ENCODE results near the gene PMM2. TPM values are rescaled to one million over a fixed set of nuclear protein-coding genes. Genes with fewer than 3 reads are reported as not detected.

PMM2 gene
- total RNA-seq, 1 experiment from 2014 or later: 35.2 TPM

GRCh38 chr16:8866884-8867215, 69.2 kb downstream of the PMM2 start:
- no TSS peak for BruUV-seq (replicated peaks)
- intact Hi-C loops (cut with micrococcal nuclease): loop anchor here (5.0 kb wide), 1 partner anchor 70 kb away; the partner anchor contains the start of genes PMM2 and TMEM186
- Histone ChIP-seq H3K4me2 (ENCODE audit: low read length) (peak overlapping the region; percentile 100), H3K27ac (ENCODE audit: low read length) (no peak overlapping the region), H3K36me3 (ENCODE audit: low read depth, low read length) (no peaks in the 10 kb centered on the region), H3K9ac (ENCODE audit: low read length) (peak overlapping the region; percentile 79; the same call in 1 of the 2 replicates), H3K79me2 (ENCODE audit: low read length) (peaks cover 64% of the 10 kb centered on the region), H4K20me1 (ENCODE audit: low read length) (peaks cover 33% of the 10 kb centered on the region), H3K4me1 (ENCODE audit: insufficient read depth, low read length) (peaks cover 23% of the 10 kb centered on the region), H2AFZ (ENCODE audit: low read length) (no peak overlapping the region), H3K27me3 (ENCODE audit: low read length) (no peaks in the 10 kb centered on the region), H3K4me3 (ENCODE audit: low read length) (peak overlapping the region; percentile 92), H3K9me2 (replicated peaks; ENCODE audit: low read length) (no peaks in the 10 kb centered on the region), H3K9me3 (ENCODE audit: low read length) (no peaks in the 10 kb centered on the region), H3F3A (ENCODE audit: low read length, unreplicated experiment) (peaks cover 5% of the 10 kb centered on the region)
- ChIA-PET CTCF (no interaction called here), POLR2A (ENCODE audit: unreplicated experiment) (no interaction called here)
- ATAC-seq (no peak), DNase-seq (no peak)
- TF ChIP-seq EZH2 (IDR thresholded peaks at IDR 0.05; ENCODE audit: low read length, unreplicated experiment) (no peak), EZH2phosphoT487 (IDR thresholded peaks at IDR 0.05; ENCODE audit: borderline replicate concordance, low read length) (no peak), CTCF (conservative IDR thresholded peaks at IDR 0.05; ENCODE audit: low read depth, low read length) (no peak)

- peak overlapping the region; percentile 92 for H3K4me3 ChIP-seq (ENCODE audit: low read length)
- intact Hi-C loops (cut with micrococcal nuclease): loop anchor here (5.0 kb wide), 1 partner anchor 70 kb away; the partner anchor contains the start of genes PMM2 and TMEM186
- peaks cover 29% of the 10 kb centered on the region for H4K20me1 ChIP-seq (ENCODE audit: low read length)
These were observed 69.7 kb downstream of the PMM2 start for GRCh38 chr16:8867216-8867931.

More at GRCh38 chr16:8867216-8867931, 69.7 kb downstream of the PMM2 start:
- peak overlapping the region; percentile 79 for H3K9ac ChIP-seq (ENCODE audit: low read length)
- peaks cover 59% of the 10 kb centered on the region for H3K79me2 ChIP-seq (ENCODE audit: low read length)
- H3K9me2 ChIP-seq (replicated peaks; ENCODE audit: low read length): no peaks in the 10 kb centered on the region
- CTCF ChIA-PET: no interaction called here
- POLR2A ChIA-PET (ENCODE audit: unreplicated experiment): no interaction called here
- BruUV-seq (replicated peaks): no TSS peak
- TF ChIP-seq EZH2phosphoT487 (IDR thresholded peaks at IDR 0.05; ENCODE audit: borderline replicate concordance, low read length) (no peak), EZH2 (IDR thresholded peaks at IDR 0.05; ENCODE audit: low read length, unreplicated experiment) (no peak), CTCF (conservative IDR thresholded peaks at IDR 0.05; ENCODE audit: low read depth, low read length) (no peak)
- no peak for DNase-seq
- H3K27ac ChIP-seq (ENCODE audit: low read length): 0 out of 2 replicates have a peak overlapping the region, but pooled peaks have one; percentile 59
- no peaks in the 10 kb centered on the region for H3K36me3 ChIP-seq (ENCODE audit: low read depth, low read length)
- H3K4me2 ChIP-seq (ENCODE audit: low read length): peak overlapping the region; percentile 100
- H3K9me3 ChIP-seq (ENCODE audit: low read length): no peaks in the 10 kb centered on the region
- H3K4me1 ChIP-seq (ENCODE audit: insufficient read depth, low read length): peaks cover 23% of the 10 kb centered on the region
- no peak overlapping the region for H2AFZ ChIP-seq (ENCODE audit: low read length)
- peak; percentile 9; the same call in 1 of the 2 replicates for ATAC-seq
- no peaks in the 10 kb centered on the region for H3K27me3 ChIP-seq (ENCODE audit: low read length)
- H3F3A ChIP-seq (ENCODE audit: low read length, unreplicated experiment): peaks cover 5% of the 10 kb centered on the region
